ENCODE results near the gene SEC23B. TPM values are rescaled to one million over a fixed set of nuclear protein-coding genes. Genes with fewer than 3 reads are reported as not detected.

Gene SEC23B
- total and polyA plus RNA-seq, 2 of the 8 experiments (the other 6 are each of a cell fraction or from before 2014, with no cell fraction given) = 53.3 to 62.8 TPM

DNA sequence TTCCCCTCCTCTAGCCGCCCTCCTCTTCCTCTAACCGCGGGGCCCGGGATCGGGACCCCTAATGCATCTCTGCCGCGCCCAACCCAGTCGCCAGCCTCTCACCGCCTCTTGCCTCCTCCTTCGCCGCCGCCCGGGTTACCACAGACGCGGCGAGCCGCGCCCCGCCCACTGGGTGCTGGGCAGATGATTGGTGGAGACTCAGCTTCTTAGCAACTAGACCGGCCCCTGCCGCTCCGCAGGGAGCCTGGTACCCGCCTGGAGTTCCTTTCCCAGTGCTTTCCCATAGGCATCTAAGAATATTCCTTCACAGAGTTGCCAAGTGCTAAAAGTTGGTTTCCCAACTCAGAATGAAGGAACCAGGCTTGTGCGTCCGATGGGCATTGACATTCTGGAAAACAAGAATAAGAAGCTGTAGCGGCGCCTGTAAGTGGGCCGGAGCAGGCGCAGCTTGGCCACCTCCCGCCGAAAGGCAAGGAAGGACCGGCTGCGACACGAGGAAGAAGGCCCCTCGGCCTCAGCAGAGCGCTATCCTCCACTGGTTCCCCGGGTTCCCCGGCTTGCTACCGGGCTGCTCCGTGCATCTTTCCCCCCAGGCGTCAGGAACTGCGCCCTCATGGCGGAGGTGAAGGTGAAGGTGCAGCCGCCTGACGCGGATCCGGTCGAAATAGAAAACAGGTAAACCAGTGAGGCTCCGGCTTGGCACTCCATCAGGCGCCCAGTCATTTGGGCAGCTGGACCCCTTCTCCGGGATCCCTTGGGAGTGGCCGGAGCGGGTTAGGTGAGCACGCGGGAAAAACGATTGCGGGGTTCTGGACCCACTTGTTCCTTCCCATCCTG is 40.6 kb upstream of the SEC23B start, which contains the start of the genes DZANK1 and POLR3F (continued):
- TF ChIP-seq, protein P1, sequence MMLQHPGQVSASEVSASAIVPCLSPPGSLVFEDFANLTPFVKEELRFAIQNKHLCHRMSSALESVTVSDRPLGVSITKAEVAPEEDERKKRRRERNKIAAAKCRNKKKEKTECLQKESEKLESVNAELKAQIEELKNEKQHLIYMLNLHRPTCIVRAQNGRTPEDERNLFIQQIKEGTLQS (IDR thresholded peaks at IDR 0.05; ENCODE audit: insufficient read depth, low read depth, low read length) = peak; percentile 93
- TF ChIP-seq EP300 (IDR thresholded peaks at IDR 0.05; ENCODE audit: borderline replicate concordance in 1 of 2, low read depth in 2 of 2, low read length in 2 of 2) = 0 out of 3 replicates have a peak, but pooled peaks of 1 of the 2 experiments have one; percentile 9
- no peak for TF ChIP-seq NANOG (IDR thresholded peaks at IDR 0.05; ENCODE audit: insufficient read depth, low read depth, low read length, poor library complexity, severe bottlenecking)

Measured in H1 (cell line).